Right lobe of liver (tissue), 6 donors: ENCODE measurements around the gene CCR4. TPM values are rescaled to one million over a fixed set of nuclear protein-coding genes. Genes with fewer than 3 reads are reported as not detected.

ENCODE experiments used
- ATAC-seq, 4 donors: fragments of 200-7000 bp; cut with Tn5 transposase; one replicate each; pipeline ENCODE4 v1.9.1; 2020; ENCODE audit warnings: mild to moderate bottlenecking in 4 of 4, moderate library complexity in 4 of 4
- DNase-seq, 3 donors: peaks; one replicate each; pipeline ENCODE4 v3.0.0-alpha.2; 2020
- H3K27ac ChIP-seq, 3 donors: fragments of 200-600 bp; one replicate each; pipeline ENCODE4 v1.8.0; 2022
- H3K27me3 ChIP-seq, 2 donors: fragments of 200-600 bp; one replicate each; pipeline ENCODE4 v1.8.0; 2022
- H3K36me3 ChIP-seq, 4 donors: fragments of 200-600 bp; sonication (generic) in 1 of 4; one replicate each; pipeline versions ENCODE4 v1.5.1 to v1.8.0; 2017 to 2022; ENCODE audit warnings: control low read depth in 1 of 4
- H3K4me1 ChIP-seq, 4 donors: fragments of 200-600 bp; sonication (generic) in 1 of 4; one replicate each; pipeline versions ENCODE4 v1.5.1 to v1.8.0; 2017 to 2022; ENCODE audit warnings: control low read depth in 1 of 4
- H3K4me3 ChIP-seq, 3 donors: fragments of 200-600 bp; one replicate each; pipeline ENCODE4 v1.8.0; 2022
- H3K9me3 ChIP-seq, 4 donors: fragments of 200-600 bp; sonication (generic) in 1 of 4; one replicate each; pipeline versions ENCODE4 v1.5.1 to v1.8.0; 2017 to 2022; ENCODE audit warnings: control low read depth in 1 of 4
- POLR2A ChIP-seq: fragments of 450-650 bp; IDR thresholded peaks from one replicate; pipeline ENCODE4 v1.6.1; 2017; ENCODE audit warnings: antibody characterized with exemption, mild to moderate bottlenecking
- WGBS: methylation state at CpG from one replicate; pipeline ENCODE4 v1.1.6; 2018; ENCODE audit warnings: low coverage, low lambda C conversion rate; ENCODE audit not compliant: insufficient coverage; ENCODE audit errors: missing lambda C conversion rate; 5-methylcytosine and 5-hydroxymethylcytosine counted together
- intact Hi-C, 2 donors: fragments of 100-400 bp; cut with DNase I; formaldehyde crosslinking; loops; one replicate each; pipeline versions ENCODE4 v1.11.2 to v1.14.1; 2022
- total RNA-seq, 6 experiments: library from RNA; depleted of rRNA in 2 of 6; stranded (reverse); fragments of >200 nt in 2 of 6; fragmentation: NEBNext Ultra II Directional in 3 of 6; extraction: Animal tissue kit (Norgen Biotek cat#: 25700) in 3 of 6; gene quantifications; one replicate each; pipeline versions ENCODE4 v1.1.0 to v1.2.4, GENCODE V29; 2016 to 2023
- TF ChIP-seq, protein P1 (sequence below), 4 donors: fragments of 200-600 bp in 3 of 4; fragments of 450-650 bp in 1 of 4; IDR thresholded peaks; one replicate each; pipeline versions ENCODE4 v1.5.1 to v1.8.0; 2016 to 2022; ENCODE audit warnings: antibody characterized with exemption in 4 of 4, mild to moderate bottlenecking in 2 of 4
- donor health status: DM: no; HTN: yes; CAD: no.
- donor health status: DM: no; HTN: no; CAD: no.
- donor health status: DM: no; HTN: no; CAD: no.
- donor health status: DM: no; HTN: yes; CAD: no.
- donor health status: DM: no; HTN: yes; CAD: no.

CCR4 gene
- total RNA-seq, 6 experiments from 2014 or later: 0.06 to 0.23 (median 0.11) TPM

GRCh38 chr3:32948625-32949445 lies 2.6 kb upstream of the CCR4 start:
- ATAC-seq: no peak
- H3K4me1 ChIP-seq: no peaks in the 10 kb centered on the region
- H3K27me3 ChIP-seq: no peaks in the 10 kb centered on the region
- WGBS: 93% methylated on average over 8 of the region's 10 CpGs
- no peaks in the 10 kb centered on the region for H3K36me3 ChIP-seq
- no peak overlapping the region for H3K27ac ChIP-seq
- H3K4me3 ChIP-seq: no peak overlapping the region
- no peaks in the 10 kb centered on the region for H3K9me3 ChIP-seq
- intact Hi-C loops: no loop called here
- DNase-seq: no peak
- no peak for TF ChIP-seq POLR2A
- TF ChIP-seq, protein P1, sequence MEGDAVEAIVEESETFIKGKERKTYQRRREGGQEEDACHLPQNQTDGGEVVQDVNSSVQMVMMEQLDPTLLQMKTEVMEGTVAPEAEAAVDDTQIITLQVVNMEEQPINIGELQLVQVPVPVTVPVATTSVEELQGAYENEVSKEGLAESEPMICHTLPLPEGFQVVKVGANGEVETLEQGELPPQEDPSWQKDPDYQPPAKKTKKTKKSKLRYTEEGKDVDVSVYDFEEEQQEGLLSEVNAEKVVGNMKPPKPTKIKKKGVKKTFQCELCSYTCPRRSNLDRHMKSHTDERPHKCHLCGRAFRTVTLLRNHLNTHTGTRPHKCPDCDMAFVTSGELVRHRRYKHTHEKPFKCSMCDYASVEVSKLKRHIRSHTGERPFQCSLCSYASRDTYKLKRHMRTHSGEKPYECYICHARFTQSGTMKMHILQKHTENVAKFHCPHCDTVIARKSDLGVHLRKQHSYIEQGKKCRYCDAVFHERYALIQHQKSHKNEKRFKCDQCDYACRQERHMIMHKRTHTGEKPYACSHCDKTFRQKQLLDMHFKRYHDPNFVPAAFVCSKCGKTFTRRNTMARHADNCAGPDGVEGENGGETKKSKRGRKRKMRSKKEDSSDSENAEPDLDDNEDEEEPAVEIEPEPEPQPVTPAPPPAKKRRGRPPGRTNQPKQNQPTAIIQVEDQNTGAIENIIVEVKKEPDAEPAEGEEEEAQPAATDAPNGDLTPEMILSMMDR (IDR thresholded peaks at IDR 0.05): no peak

DNA sequence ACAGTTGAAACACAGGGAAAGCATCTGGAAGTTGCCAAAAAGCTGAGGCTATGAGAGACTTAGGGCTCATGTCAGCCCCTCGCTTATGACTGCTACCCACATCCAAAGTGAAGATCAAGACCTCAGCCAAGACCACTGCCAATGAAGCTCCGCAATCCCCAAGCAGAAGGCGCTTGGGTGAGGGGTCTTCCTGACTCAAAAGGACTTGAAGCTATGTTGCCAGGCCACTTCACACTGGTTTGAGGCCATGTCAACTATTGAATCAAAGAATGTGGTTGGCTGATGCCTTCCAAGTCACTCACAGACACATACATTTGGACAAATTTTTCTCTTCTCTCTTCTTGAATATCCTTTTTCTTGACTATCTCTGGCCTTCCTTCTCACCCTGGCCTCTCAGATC lies 928 bp upstream of the CCR4 start:
- no peaks in the 10 kb centered on the region for H3K9me3 ChIP-seq
- ATAC-seq: no peak
- no peaks in the 10 kb centered on the region for H3K4me1 ChIP-seq
- intact Hi-C loops: loop anchor here (10.0 kb wide), 1 partner anchor 124 kb away; no protein-coding TSS in a partner anchor
- no peaks in the 10 kb centered on the region for H3K27me3 ChIP-seq
- no CpG with 5 or more reads among the region's 3 CpGs for WGBS
- H3K4me3 ChIP-seq: no peak overlapping the region
- no peak overlapping the region for H3K27ac ChIP-seq
- DNase-seq: no peak
- no peaks in the 10 kb centered on the region for H3K36me3 ChIP-seq
- TF ChIP-seq, protein P1 (IDR thresholded peaks at IDR 0.05): no peak

- no peaks in the 10 kb centered on the region for H3K36me3 ChIP-seq
- no peak for ATAC-seq
- H3K27me3 ChIP-seq: no peaks in the 10 kb centered on the region
- no peak for DNase-seq
- H3K4me3 ChIP-seq: no peak overlapping the region
- no peaks in the 10 kb centered on the region for H3K4me1 ChIP-seq
- no peak overlapping the region for H3K27ac ChIP-seq
- intact Hi-C loops: loop anchor here (10.0 kb wide), 1 partner anchor 122 kb away; no protein-coding TSS in a partner anchor
- 81% methylated on average over 10 of the region's 11 CpGs for WGBS
- TF ChIP-seq POLR2A: no peak
- TF ChIP-seq, protein P1 (IDR thresholded peaks at IDR 0.05): no peak
- H3K9me3 ChIP-seq: no peaks in the 10 kb centered on the region
Observed at GRCh38 chr3:32952369-32953077, 1.1 kb downstream of the CCR4 start.

DNA sequence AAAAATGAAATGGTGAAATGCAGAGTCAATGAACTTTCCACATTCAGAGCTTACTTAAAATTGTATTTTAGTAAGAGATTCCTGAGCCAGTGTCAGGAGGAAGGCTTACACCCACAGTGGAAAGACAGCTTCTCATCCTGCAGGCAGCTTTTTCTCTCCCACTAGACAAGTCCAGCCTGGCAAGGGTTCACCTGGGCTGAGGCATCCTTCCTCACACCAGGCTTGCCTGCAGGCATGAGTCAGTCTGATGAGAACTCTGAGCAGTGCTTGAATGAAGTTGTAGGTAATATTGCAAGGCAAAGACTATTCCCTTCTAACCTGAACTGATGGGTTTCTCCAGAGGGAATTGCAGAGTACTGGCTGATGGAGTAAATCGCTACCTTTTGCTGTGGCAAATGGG lies 3.1 kb downstream of the CCR4 start:
- ATAC-seq (no peak), DNase-seq (no peak)
- H3K27ac ChIP-seq: no peak overlapping the region
- no peaks in the 10 kb centered on the region for H3K4me1 ChIP-seq
- H3K27me3 ChIP-seq: no peaks in the 10 kb centered on the region
- H3K9me3 ChIP-seq: no peaks in the 10 kb centered on the region
- no peaks in the 10 kb centered on the region for H3K36me3 ChIP-seq
- TF ChIP-seq, protein P1 (IDR thresholded peaks at IDR 0.05): no peak
- intact Hi-C loops: loop anchor here (10.0 kb wide), 1 partner anchor 120 kb away; no protein-coding TSS in a partner anchor
- H3K4me3 ChIP-seq: no peak overlapping the region
- 86% methylated on average over 1 of the region's 1 CpG for WGBS
